GM12892 (cell line): Measurements from ENCODE around the gene SELP.

Experiments used
- DNase-seq: peaks from one replicate; pipeline ENCODE4 v3.0.0; 2011; ENCODE audit not compliant: insufficient read length
- FAIRE-seq: peaks from 2 replicates; lab custom pipeline; 2011; peaks lifted over from hg19 to GRCh38; lab: Jason Lieb, UNC
- POLR2A ChIP-seq: IDR thresholded peaks from 2 replicates; pipeline ENCODE4 v1.6.1; 2011; ENCODE audit warnings: low read depth, low read length, control low read depth
- POLR2AphosphoS5 ChIP-seq: IDR thresholded peaks from 2 replicates; pipeline ENCODE4 v1.6.1; 2011; ENCODE audit warnings: low read depth, low read length, control low read depth
- TAF1 ChIP-seq: IDR thresholded peaks from 2 replicates; pipeline ENCODE4 v1.6.1; 2011; ENCODE audit warnings: low read depth, mild to moderate bottlenecking, control low read depth, low read length, borderline replicate concordance

Gene SELP

GRCh38 chr1:169610108-169610507, 19.8 kb downstream of the SELP start:
- no peak for FAIRE-seq
- TF ChIP-seq TAF1 (no peak), POLR2A (no peak), POLR2AphosphoS5 (no peak)
- DNase-seq = no peak

DNA sequence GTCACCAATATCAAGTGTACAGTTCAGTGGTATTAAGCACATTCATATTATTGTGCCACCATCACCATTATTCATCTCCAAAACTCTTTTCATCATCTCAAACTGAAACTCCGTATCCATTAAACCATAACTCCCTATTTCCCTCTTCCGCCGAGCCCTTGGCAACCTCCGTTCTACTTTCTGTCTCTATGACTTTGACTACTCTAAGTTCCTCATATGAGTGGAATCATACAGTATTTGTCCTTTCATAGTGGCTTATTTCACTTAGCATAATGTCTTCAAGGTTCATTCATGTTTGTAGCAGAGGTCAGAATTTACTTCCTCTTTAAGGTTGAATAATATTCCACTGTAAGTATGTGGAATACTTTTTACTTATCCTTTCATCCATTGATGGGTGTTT, 21.7 kb downstream of the SELP start:
- DNase-seq (no peak), FAIRE-seq (no peak)
- no peak for TF ChIP-seq TAF1
- TF ChIP-seq POLR2A = no peak
- TF ChIP-seq POLR2AphosphoS5 = no peak

GRCh38 chr1:169604781-169605560, 25.0 kb downstream of the SELP start:
- FAIRE-seq (peak; percentile 58), DNase-seq (no peak)
- TF ChIP-seq POLR2AphosphoS5 (no peak), TAF1 (no peak), POLR2A (no peak)

GRCh38 chr1:169601096-169601881, 28.6 kb downstream of the SELP start:
- TF ChIP-seq POLR2AphosphoS5 (no peak), TAF1 (no peak), POLR2A (no peak)
- no peak for DNase-seq
- peak; percentile 50 for FAIRE-seq

GRCh38 chr1:169595764-169596711, 33.9 kb downstream of the SELP start:
- FAIRE-seq (peak; percentile 60), DNase-seq (no peak)
- TF ChIP-seq POLR2A (no peak), TAF1 (no peak), POLR2AphosphoS5 (no peak)

- DNase-seq (no peak), FAIRE-seq (peak; percentile 84)
- TF ChIP-seq TAF1 = no peak
- TF ChIP-seq POLR2AphosphoS5 = no peak
- TF ChIP-seq POLR2A = no peak
These were observed 35.5 kb downstream of the SELP start for GRCh38 chr1:169594391-169594790.

GRCh38 chr1:169590932-169591331, 39.0 kb downstream of the SELP start:
- DNase-seq (no peak), FAIRE-seq (no peak)
- no peak for TF ChIP-seq POLR2AphosphoS5
- no peak for TF ChIP-seq POLR2A
- no peak for TF ChIP-seq TAF1

GRCh38 chr1:169588785-169589485, 41.0 kb downstream of the SELP start:
- no peak for DNase-seq
- no peak for TF ChIP-seq POLR2AphosphoS5
- no peak for TF ChIP-seq POLR2A
- no peak for TF ChIP-seq TAF1
- no peak for FAIRE-seq

DNA sequence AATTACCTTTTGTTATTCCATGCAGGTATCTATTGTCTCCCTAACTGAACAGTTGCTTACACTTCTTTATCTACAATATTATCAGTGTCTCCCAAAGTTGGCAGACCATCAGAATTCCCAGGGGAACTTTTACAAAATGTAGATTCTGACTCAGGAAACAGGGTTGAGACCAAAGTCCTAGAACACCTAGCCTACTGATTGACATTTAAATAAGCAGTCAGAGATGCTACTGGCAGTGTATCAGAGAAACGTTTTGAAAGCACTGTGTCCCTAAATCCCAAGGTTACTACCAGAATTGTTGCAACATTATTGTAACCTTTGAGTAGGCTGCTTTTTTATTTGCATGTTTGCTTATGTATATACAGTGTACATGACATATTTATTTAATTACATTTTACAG, 41.8 kb downstream of the SELP start:
- FAIRE-seq (no peak), DNase-seq (no peak)
- TF ChIP-seq POLR2AphosphoS5 (no peak), TAF1 (no peak), POLR2A (no peak)

GRCh38 chr1:169586395-169587255, 43.3 kb downstream of the SELP start, which contains the start of gene F5:
TSS of gene F5 (minus strand) at chr1:169586481. CDS start at chr1:169586386, 95 bp downstream.
- DNase-seq (peak; percentile 39), FAIRE-seq (peak; percentile 65)
- TF ChIP-seq POLR2AphosphoS5 = no peak

DNA sequence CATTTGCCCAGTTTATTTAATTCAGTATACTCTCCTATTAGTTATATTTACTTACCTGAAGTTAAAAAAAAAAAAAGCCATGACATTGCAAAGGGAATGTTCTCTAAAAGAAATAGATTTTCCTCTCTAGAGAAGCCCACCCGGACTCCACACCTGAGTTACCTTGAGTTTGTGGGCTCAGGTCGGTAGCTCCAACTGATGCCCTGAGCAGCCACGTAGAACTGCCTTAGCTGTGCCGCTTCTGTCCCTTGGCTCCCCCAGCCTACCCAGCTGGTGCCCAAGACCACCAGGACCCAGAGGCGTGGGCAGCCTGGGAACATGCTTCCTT, 43.9 kb downstream of the SELP start:
- TF ChIP-seq TAF1 (no peak), POLR2AphosphoS5 (no peak), POLR2A (no peak)
- FAIRE-seq (no peak), DNase-seq (no peak)
